HG03039 (cell line): Measurements from ENCODE around the gene RBMY1F.
"Not testable (repeated sequence)": the region's sequence is repeated elsewhere in the genome, so short reads cannot be mapped to it uniquely, and the experiment has no call there.

Experiments
- ATAC-seq: cut with Tn5 transposase; IDR thresholded peaks from one replicate; pipeline ENCODE4 v1.9.1; 2021; ENCODE audit warnings: mild to moderate bottlenecking, moderate library complexity; ENCODE audit not compliant: unreplicated experiment

The RBMY1F gene

DNA sequence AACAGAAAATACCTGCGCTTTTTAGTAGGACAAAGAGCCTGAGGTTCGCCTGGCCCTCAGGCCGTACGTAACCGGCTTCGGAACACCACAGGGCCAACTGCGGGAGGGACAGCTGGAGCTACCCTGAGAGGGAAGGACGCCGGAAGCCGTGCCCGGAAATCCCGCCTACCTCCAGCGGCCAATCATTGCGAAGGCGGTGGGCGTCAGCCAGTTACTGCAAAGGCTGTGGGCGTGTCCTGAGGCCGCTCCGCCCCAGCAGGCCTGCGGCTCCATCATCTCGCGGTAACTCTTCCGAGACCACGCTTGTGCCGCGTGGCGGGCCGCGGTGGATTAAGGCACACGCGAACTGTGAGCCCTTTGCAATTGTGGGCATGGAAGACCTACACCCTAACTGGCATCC lies at the start of gene RBMY1F:
RBMY1F (minus strand) TSS at position 101 of the 400 bp plus-strand sequence. CDS start 1,954 bp downstream, outside the sequence.
- not testable (repeated sequence) for ATAC-seq

DNA sequence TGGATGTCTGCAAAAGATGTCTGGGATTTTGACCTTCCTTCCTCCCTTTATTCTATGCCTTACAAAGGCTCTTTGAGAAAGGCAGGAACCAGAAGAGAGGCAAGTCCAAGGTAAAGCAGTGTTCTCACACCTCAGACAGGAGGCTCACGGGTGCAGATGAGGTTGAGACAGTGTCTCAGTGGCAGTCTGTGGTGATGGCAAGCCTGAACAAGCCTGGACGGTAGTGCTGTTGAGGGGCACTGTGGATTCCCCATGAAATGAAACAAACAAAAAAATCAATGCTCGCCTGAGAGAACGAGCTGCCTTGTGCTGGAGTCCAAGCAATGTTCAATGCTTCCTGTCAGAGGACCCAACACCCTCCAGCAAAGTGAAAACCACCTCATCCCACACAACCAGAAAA lies 31.6 kb downstream of the RBMY1F start:
- not testable (repeated sequence) for ATAC-seq

DNA sequence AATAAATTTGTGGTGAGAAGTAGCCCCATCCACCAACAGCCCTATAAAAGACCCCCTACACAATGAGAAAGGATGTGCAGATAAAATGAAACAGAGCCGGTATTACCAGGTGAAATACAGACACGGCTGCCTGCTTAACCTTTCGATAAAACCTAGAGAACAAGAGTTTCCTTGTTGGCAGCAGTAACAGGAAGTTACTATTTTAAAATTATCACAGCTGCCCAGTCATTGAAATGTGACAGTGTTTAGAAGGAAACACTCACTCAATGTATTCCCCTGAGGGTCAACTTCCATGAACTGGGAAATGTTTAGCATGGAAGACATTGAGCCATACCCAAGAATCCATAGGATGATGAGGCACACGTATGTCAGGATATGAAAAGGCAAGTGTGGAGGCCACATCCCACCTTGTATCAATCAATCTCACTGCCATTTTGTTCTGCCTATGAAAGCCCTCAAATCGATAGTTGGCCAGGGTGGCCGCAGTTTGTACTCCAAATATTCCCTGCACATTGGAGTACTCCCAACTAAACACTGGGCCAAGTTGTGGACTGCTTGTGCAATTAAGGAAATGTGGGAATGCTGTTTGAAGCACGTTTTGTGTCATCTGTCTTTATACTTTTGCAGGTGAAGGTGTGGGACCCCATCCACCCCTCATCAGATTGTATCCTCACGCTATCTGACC lies 41.6 kb downstream of the RBMY1F start:
- ATAC-seq: not testable (repeated sequence)

DNA sequence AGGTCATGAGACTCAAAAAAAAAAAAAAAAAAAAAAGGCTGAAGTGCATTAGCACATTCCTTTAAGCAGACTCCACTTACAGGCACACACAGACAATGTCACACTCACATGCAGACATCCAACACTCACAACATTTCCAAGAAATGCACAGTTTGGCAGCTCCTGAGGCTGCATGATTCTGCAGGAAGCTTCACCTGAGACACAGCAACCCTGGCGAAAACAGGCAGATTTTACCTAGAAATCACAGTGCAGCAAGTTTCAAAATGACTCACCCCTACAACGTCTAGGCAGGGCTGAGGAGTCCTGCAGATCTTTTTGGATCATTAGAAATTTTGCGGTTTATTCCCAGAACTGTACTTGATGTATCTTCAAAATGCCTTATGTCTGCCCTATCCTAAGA lies 48.0 kb downstream of the RBMY1F start:
- not testable (repeated sequence) for ATAC-seq

DNA sequence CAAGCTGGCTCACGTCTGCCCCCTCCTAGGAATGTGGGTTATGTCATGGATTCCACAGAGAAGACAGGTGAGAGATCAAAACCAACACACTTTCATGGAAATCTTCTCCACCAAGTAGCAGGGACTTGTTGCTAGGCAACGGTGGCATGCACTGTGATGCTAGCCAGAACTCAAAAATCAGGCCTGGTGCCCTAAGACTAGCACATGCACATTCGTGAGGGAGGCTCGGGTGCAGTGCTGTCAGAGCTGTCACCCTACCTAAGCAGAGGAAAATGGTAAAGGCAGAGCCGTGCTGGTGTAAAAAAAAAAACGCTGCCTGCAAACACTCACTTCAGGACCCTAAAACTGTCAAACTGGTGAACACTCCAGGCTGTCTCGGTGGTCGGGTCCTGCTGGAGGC lies 52.2 kb downstream of the RBMY1F start:
- ATAC-seq: not testable (repeated sequence)
